HepG2 (cell line): ENCODE data around the gene ALG5. TPM values are rescaled to one million over a fixed set of nuclear protein-coding genes. Genes with fewer than 3 reads are reported as not detected.

ENCODE experiments used
- ATAC-seq: fragments of 200-7000 bp; cut with Tn5 transposase; 3 replicates; pipeline ENCODE4 v1.9.1; 2020; ENCODE audit warnings: mild to moderate bottlenecking, moderate library complexity
- BruUV-seq: library from RNA; stranded (reverse); fragments of 400-500 nt; replicated peaks from 2 replicates; lab custom pipeline; 2021; lab: Mats Ljungman, UMichigan
- CTCF ChIA-PET: fragments of 300-600 bp; formaldehyde crosslinking; extraction: SDS; loops from one replicate; lab custom pipeline; 2021; ENCODE audit warnings: low total read pairs, inconsistent platforms, low intra/inter-chr PET ratio; lab: Yijun Ruan, JAX
- POLR2A ChIA-PET: fragments of 350-600 bp; sonication (Branson Sonifier 250); formaldehyde crosslinking; loops from one replicate; lab custom pipeline; 2020; ENCODE audit warnings: antibody characterized with exemption, inconsistent platforms; lab: Yijun Ruan, JAX
- DNase-seq: peaks from one replicate; pipeline ENCODE4 v3.0.0-alpha.2; 2015; ENCODE audit warnings: low spot score
- FAIRE-seq: peaks from 3 replicates; lab custom pipeline; 2011; peaks lifted over from hg19 to GRCh38; lab: Jason Lieb, UNC
- H2AFZ ChIP-seq: one replicate; pipeline ENCODE4 v1.6.1; 2011; ENCODE audit warnings: low read length, inconsistent platforms
- H3K27ac ChIP-seq: fragments of 300-600 bp; 3 replicates; pipeline ENCODE4 v1.8.0; 2011; ENCODE audit warnings: mixed run types, mild to moderate bottlenecking, mixed read lengths, low read length, inconsistent platforms; ENCODE audit not compliant: insufficient read depth; ENCODE audit errors: extremely low read length
- H3K27me3 ChIP-seq, 2 experiments: fragments of 200-600 bp in 1 of 2; 2 replicates in 1 of 2; 3 replicates in 1 of 2; pipeline versions ENCODE4 v1.6.0 to v1.8.0; 2011; ENCODE audit warnings: low read length in 2 of 2, mild to moderate bottlenecking in 2 of 2, moderate library complexity in 2 of 2, inconsistent platforms in 1 of 2; ENCODE audit not compliant: insufficient read depth in 2 of 2, control insufficient read depth in 1 of 2
- H3K36me3 ChIP-seq, 2 experiments: fragments of 200-600 bp in 1 of 2; replicated peaks in 1 of 2; 2 replicates in 1 of 2; 3 replicates in 1 of 2; pipeline versions ENCODE4 v1.5.1 to v1.8.0; 2011; ENCODE audit warnings: low read length in 2 of 2, inconsistent platforms in 1 of 2; ENCODE audit not compliant: insufficient read depth in 2 of 2, control insufficient read depth in 1 of 2
- H3K4me1 ChIP-seq: 2 replicates; pipeline ENCODE4 v1.5.1; 2012; ENCODE audit warnings: low read length, inconsistent platforms; ENCODE audit not compliant: insufficient read depth
- H3K4me2 ChIP-seq: 2 replicates; pipeline ENCODE4 v1.6.0; 2011; ENCODE audit warnings: low read depth, low read length, inconsistent platforms
- H3K4me3 ChIP-seq, 3 experiments: fragments of 200-600 bp in 1 of 3; sonication (generic), shearing (Covaris generic) in 1 of 3; replicated peaks in 1 of 3; 2 replicates each; pipeline ENCODE4 v1.5.1; 2011 to 2016; ENCODE audit warnings: low read length in 3 of 3, inconsistent platforms in 2 of 3, low read depth in 2 of 3, mild to moderate bottlenecking in 2 of 3, control low read depth in 1 of 3, mixed read lengths in 1 of 3; ENCODE audit not compliant: insufficient read depth in 1 of 3
- H3K79me2 ChIP-seq: one replicate; pipeline ENCODE4 v1.6.1; 2011; ENCODE audit warnings: low read length, inconsistent platforms; ENCODE audit not compliant: insufficient read depth
- H3K9ac ChIP-seq: 2 replicates; pipeline ENCODE4 v1.6.0; 2011; ENCODE audit warnings: mild to moderate bottlenecking, low read depth, low read length, inconsistent platforms; ENCODE audit not compliant: insufficient read depth
- H3K9me3 ChIP-seq: 2 replicates; pipeline ENCODE4 v1.5.1; 2012; ENCODE audit warnings: mild to moderate bottlenecking, low read length
- H4K20me1 ChIP-seq: 2 replicates; pipeline ENCODE4 v1.6.0; 2011; ENCODE audit warnings: inconsistent platforms, mild to moderate bottlenecking, low read length, moderate library complexity; ENCODE audit not compliant: insufficient read depth
- GATAD1 ChIP-seq: IDR thresholded peaks from 2 replicates; pipeline ENCODE4 v1.6.1; 2016; ENCODE audit warnings: missing genetic modification reagents, missing compliant biosample characterization
- HIC2 ChIP-seq: sonication (generic); formaldehyde crosslinking; IDR thresholded peaks from 2 replicates; pipeline ENCODE4 v1.9.0; 2022; ENCODE audit warnings: low read depth, missing genetic modification reagents
- KAT2B ChIP-seq: fragments of 150-350 bp; IDR thresholded peaks from 2 replicates; pipeline ENCODE4 v1.6.1; 2014; ENCODE audit warnings: low read depth, low read length, borderline replicate concordance
- NFE2L1 ChIP-seq: sonication (generic); formaldehyde crosslinking; IDR thresholded peaks from 2 replicates; pipeline ENCODE4 v1.4.0; 2020; ENCODE audit warnings: missing genetic modification reagents, mild to moderate bottlenecking, borderline replicate concordance
- NR2F6 ChIP-seq, 2 experiments: IDR thresholded peaks; 2 replicates each; pipeline ENCODE4 v1.6.1; 2016; ENCODE audit warnings: antibody characterized with exemption in 1 of 2, mild to moderate bottlenecking in 1 of 2
- ONECUT2 ChIP-seq: sonication (generic); formaldehyde crosslinking; IDR thresholded peaks from 2 replicates; pipeline ENCODE4 v1.4.0; 2020; ENCODE audit warnings: missing genetic modification reagents
- UBTF ChIP-seq: sonication (generic); formaldehyde crosslinking; IDR thresholded peaks from 2 replicates; pipeline ENCODE4 v1.4.0; 2020; ENCODE audit warnings: mild to moderate bottlenecking, missing genetic modification reagents
- ZBTB10 ChIP-seq: sonication (generic); formaldehyde crosslinking; IDR thresholded peaks from 2 replicates; pipeline ENCODE4 v1.4.0; 2020; ENCODE audit warnings: missing genetic modification reagents, borderline replicate concordance
- ZFP41 ChIP-seq: sonication (generic); formaldehyde crosslinking; IDR thresholded peaks from 2 replicates; pipeline ENCODE4 v1.4.0; 2020; ENCODE audit warnings: mild to moderate bottlenecking, missing genetic modification reagents, borderline replicate concordance
- ZFP91 ChIP-seq: sonication (generic); formaldehyde crosslinking; IDR thresholded peaks from 2 replicates; pipeline ENCODE4 v1.9.0; 2022; ENCODE audit warnings: missing genetic modification reagents, mild to moderate bottlenecking, borderline replicate concordance
- ZNF101 ChIP-seq: sonication (generic); formaldehyde crosslinking; IDR thresholded peaks from 2 replicates; pipeline ENCODE4 v1.4.0; 2020; ENCODE audit warnings: mild to moderate bottlenecking, low read depth, missing genetic modification reagents, borderline replicate concordance
- ZNF564 ChIP-seq: sonication (generic); formaldehyde crosslinking; IDR thresholded peaks from 2 replicates; pipeline ENCODE4 v1.8.1; 2023; ENCODE audit warnings: mild to moderate bottlenecking, missing genetic modification reagents
- ZNF784 ChIP-seq: sonication (generic); formaldehyde crosslinking; IDR thresholded peaks from 2 replicates; pipeline ENCODE4 v1.5.1; 2020; ENCODE audit warnings: missing genetic modification reagents, mild to moderate bottlenecking, borderline replicate concordance
- WGBS: methylation state at CpG from one replicate; pipeline ENCODE4 v1.1.6; 2017; ENCODE audit warnings: low lambda C conversion rate; 5-methylcytosine and 5-hydroxymethylcytosine counted together
- in situ Hi-C: cut with HindIII; loops from 2 replicates; pipeline ENCODE4 v1.10.0; 2017; ENCODE audit warnings: low pct_unique_long_range_greater_than_20kb; ENCODE audit not compliant: extremely low pct_ligation_motif_present
- intact Hi-C: fragments of 100-400 bp; cut with micrococcal nuclease; formaldehyde crosslinking; loops from one replicate; pipeline ENCODE4 v1.10.0; 2022; ENCODE audit not compliant: unreplicated experiment
- polyA plus RNA-seq, 8 experiments: library from polyadenylated mRNA; depleted of rRNA in 3 of 8; stranded (reverse) in 7 of 8; unstranded in 1 of 8; fragments of >200 nt; fragmentation: Illumina TruSeq in 4 of 8; extraction: Trizol in 4 of 8; gene quantifications; 2 replicates each; pipeline versions ENCODE4 v1.2.1 to v1.2.3, GENCODE V29; 2011 to 2016; ENCODE audit warnings: low read depth in 4 of 8, missing spikeins in 1 of 8, mixed read lengths in 1 of 8; ENCODE audit not compliant: insufficient read depth in 1 of 8
- total RNA-seq, 5 experiments: library from RNA; depleted of rRNA; stranded (reverse); fragments of >200 nt; fragmentation: Illumina TruSeq; extraction: Trizol; gene quantifications; 2 replicates each; pipeline ENCODE4 v1.2.3, GENCODE V29; 2016; ENCODE audit warnings: low read depth in 1 of 5

ALG5 gene
- total and polyA plus RNA-seq, 2 of the 13 experiments (the other 11 are each of a cell fraction or from before 2014, with no cell fraction given): 27.8 to 51.1 TPM

GRCh38 chr13:36998624-36999041 lies 507 bp downstream of the ALG5 start:
- in situ Hi-C loops: no loop called here
- ATAC-seq (peak; percentile 34), FAIRE-seq (no peak), DNase-seq (no peak)
- Histone ChIP-seq H4K20me1 (no peaks in the 10 kb centered on the region), H3K9me3 (no peaks in the 10 kb centered on the region), H3K4me3 (peak overlapping the region; percentile 97 to 99 (median 97)), H3K36me3 (peaks cover 8 to 27% of the 10 kb centered on the region in 2 experiments), H3K9ac (peak overlapping the region; percentile 93), H3K27me3 (no peaks in the 10 kb centered on the region; a peak in 1 of 5 replicates), H3K27ac (peak overlapping the region; percentile 99), H3K4me1 (peaks cover 27% of the 10 kb centered on the region), H3K79me2 (peaks cover 61% of the 10 kb centered on the region), H2AFZ (no peak overlapping the region), H3K4me2 (peak overlapping the region; percentile 89)
- ChIA-PET POLR2A (no interaction called here), CTCF (no interaction called here)
- BruUV-seq: no TSS peak
- intact Hi-C loops: loop anchor here (2.0 kb wide), 1 partner anchor 70 kb away; no protein-coding TSS in a partner anchor
- under 1% methylated on average over 21 of the region's 21 CpGs for WGBS
- TF ChIP-seq NR2F6 (IDR thresholded peaks at IDR 0.05) (no peak), NR2F6 (CRISPR knock-in tag; IDR thresholded peaks at IDR 0.05) (no peak), KAT2B (no peak), ZNF101 (CRISPR knock-in tag) (no peak), ZNF784 (CRISPR knock-in tag) (no peak), ZFP91 (CRISPR knock-in tag) (0 out of 2 replicates have a peak, but pooled peaks have one; percentile 27), ZFP41 (CRISPR knock-in tag) (no peak), UBTF (peak; percentile 41; the same call in 1 of the 2 replicates), GATAD1 (CRISPR knock-in tag) (no peak), ZNF564 (CRISPR knock-in tag) (0 out of 2 replicates have a peak, but pooled peaks have one; percentile 9), ZBTB10 (CRISPR knock-in tag) (0 out of 2 replicates have a peak, but pooled peaks have one; percentile 9), HIC2 (CRISPR knock-in tag) (no peak), NFE2L1 (CRISPR knock-in tag) (no peak), ONECUT2 (CRISPR knock-in tag) (peak; percentile 46; the same call in 1 of the 2 replicates)
